Endometrial microvascular endothelial cells (primary cell): ENCODE measurements around the gene RNF222. TPM values are rescaled to one million over a fixed set of nuclear protein-coding genes. Genes with fewer than 3 reads are reported as not detected.

Experiments used
- in situ Hi-C: cut with HindIII; loops from 2 replicates; pipeline ENCODE4 v1.10.0; 2017; ENCODE audit warnings: low sequenced_read_pairs, low pct_unique_long_range_greater_than_20kb; ENCODE audit errors: inconsistent ontology term
- total RNA-seq: library from RNA; depleted of rRNA; stranded (reverse); fragments of >200 nt; gene quantifications from one replicate; pipeline ENCODE4 v1.2.3, GENCODE V29; 2015; ENCODE audit errors: inconsistent ontology term

RNF222 gene
- total RNA-seq, 1 donor from 2014 or later = not detected

GRCh38 chr17:8387914-8388651 is 9.5 kb downstream of the RNF222 start:
- in situ Hi-C loops = no loop called here

GRCh38 chr17:8386841-8387240 is 10.8 kb downstream of the RNF222 start:
- in situ Hi-C loops = no loop called here

GRCh38 chr17:8384801-8385378 is 12.7 kb downstream of the RNF222 start:
- in situ Hi-C loops = no loop called here

GRCh38 chr17:8383143-8383822 is 14.3 kb downstream of the RNF222 start, which contains the start of gene RPL26:
Gene RPL26 (minus strand): TSS chr17:8383193. CDS start chr17:8382310, 883 bp downstream.
- in situ Hi-C loops = no loop called here

GRCh38 chr17:8382880-8383142 is 14.8 kb downstream of the RNF222 start:
- in situ Hi-C loops = no loop called here

- in situ Hi-C loops = no loop called here
Observed at GRCh38 chr17:8382052-8382879, 15.4 kb downstream of the RNF222 start.

GRCh38 chr17:8380049-8380448 is 17.6 kb downstream of the RNF222 start:
- in situ Hi-C loops = no loop called here

GRCh38 chr17:8378117-8378516 is 19.5 kb downstream of the RNF222 start:
- in situ Hi-C loops = loop anchor here (10.0 kb wide), 1 partner anchor 53 kb away; no protein-coding TSS in a partner anchor

- in situ Hi-C loops = loop anchor here (10.0 kb wide), 1 partner anchor 53 kb away; no protein-coding TSS in a partner anchor
Observed at GRCh38 chr17:8377422-8377821, 20.2 kb downstream of the RNF222 start.

GRCh38 chr17:8376271-8377067 is 21.2 kb downstream of the RNF222 start, which contains the start of gene KRABD2:
Gene KRABD2 (minus strand): TSS chr17:8376704.
- in situ Hi-C loops = loop anchor here (10.0 kb wide), 1 partner anchor 52 kb away; no protein-coding TSS in a partner anchor

GRCh38 chr17:8375738-8376259 is 21.8 kb downstream of the RNF222 start:
- in situ Hi-C loops = loop anchor here (10.0 kb wide), 1 partner anchor 51 kb away; no protein-coding TSS in a partner anchor

- in situ Hi-C loops = loop anchor here (10.0 kb wide), 1 partner anchor 49 kb away; no protein-coding TSS in a partner anchor
Observed at GRCh38 chr17:8373856-8374255, 23.8 kb downstream of the RNF222 start.

GRCh38 chr17:8372422-8372821 is 25.2 kb downstream of the RNF222 start:
- in situ Hi-C loops = loop anchor here (10.0 kb wide), 1 partner anchor 48 kb away; no protein-coding TSS in a partner anchor

- in situ Hi-C loops = loop anchor here (10.0 kb wide), 1 partner anchor 47 kb away; no protein-coding TSS in a partner anchor
Observed at GRCh38 chr17:8371786-8372185, 25.8 kb downstream of the RNF222 start.

- in situ Hi-C loops = loop anchor here (10.0 kb wide), 1 partner anchor 45 kb away; no protein-coding TSS in a partner anchor
Observed at GRCh38 chr17:8369944-8370343, 27.7 kb downstream of the RNF222 start.

GRCh38 chr17:8368193-8368592 is 29.4 kb downstream of the RNF222 start:
- in situ Hi-C loops = no loop called here

- in situ Hi-C loops = no loop called here
Observed at GRCh38 chr17:8366231-8366630, 31.4 kb downstream of the RNF222 start.

GRCh38 chr17:8365143-8365542 is 32.5 kb downstream of the RNF222 start:
- in situ Hi-C loops = no loop called here
